ENCODE results near the gene DCPS.

- TF ChIP-seq CTCF (conservative IDR thresholded peaks at IDR 0.05; ENCODE audit: low read depth, low read length) (no peak), EZH2 (IDR thresholded peaks at IDR 0.05; ENCODE audit: borderline replicate concordance, low read depth, low read length, poor library complexity, severe bottlenecking) (no peak)
These were observed 62.4 kb downstream of the DCPS start for GRCh38 chr11:126366064-126366822.
